Mesangial cell (primary cell): ENCODE results near the gene DCAF12. TPM values are rescaled to one million over a fixed set of nuclear protein-coding genes. Genes with fewer than 3 reads are reported as not detected.

Experiments used
- total RNA-seq: library from RNA; depleted of rRNA; stranded (reverse); fragments of >200 nt; gene quantifications from 2 replicates; pipeline ENCODE4 v1.2.3, GENCODE V29; 2015

DCAF12 gene
- 25.3 and 33.1 TPM in 2 replicates for total RNA-seq

DNA sequence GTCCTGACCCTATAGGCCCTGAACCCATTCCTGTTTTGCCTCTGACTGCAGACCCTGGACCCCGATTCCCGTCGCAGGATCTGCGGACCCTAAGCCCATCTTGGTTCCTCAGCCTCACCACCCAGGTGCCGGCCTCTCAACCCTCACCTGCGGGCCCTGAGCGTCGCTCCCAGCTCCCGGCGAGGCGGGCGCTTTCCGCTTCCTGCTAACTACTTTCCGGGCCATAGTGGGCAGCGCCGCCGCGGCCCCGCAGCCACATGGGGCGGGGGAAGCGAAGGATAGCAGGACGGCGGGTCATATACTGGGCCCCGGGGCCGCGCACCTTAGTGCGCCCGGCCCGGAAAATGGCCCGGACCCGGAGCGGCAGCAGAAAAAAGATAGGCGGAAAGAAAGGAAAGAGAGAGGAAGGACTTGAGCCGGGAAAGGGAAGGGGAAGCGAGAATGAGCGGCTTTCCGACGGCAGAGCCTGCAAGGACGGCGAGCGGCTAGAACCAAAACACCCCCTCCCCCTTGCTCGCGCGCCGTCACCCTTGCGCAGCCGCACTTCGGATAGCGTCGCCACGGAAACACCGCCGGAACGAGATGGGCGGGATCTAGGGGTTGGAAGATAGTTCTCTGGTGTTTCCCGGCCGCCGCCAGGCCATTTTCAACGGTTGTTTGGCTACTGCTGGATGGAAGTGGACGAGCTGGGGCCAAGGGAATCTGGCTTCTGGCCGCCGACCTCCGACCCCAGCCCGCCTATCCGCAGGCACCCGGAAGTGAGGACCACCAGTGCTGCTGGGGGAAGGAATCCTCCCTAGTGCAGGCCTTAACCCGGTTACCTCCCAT, at the start of gene DCAF12:
Gene DCAF12, minus strand, starts transcription at position 492 of the 828 bp plus-strand sequence. Its CDS starts 267 bp downstream, at position 225.

DNA sequence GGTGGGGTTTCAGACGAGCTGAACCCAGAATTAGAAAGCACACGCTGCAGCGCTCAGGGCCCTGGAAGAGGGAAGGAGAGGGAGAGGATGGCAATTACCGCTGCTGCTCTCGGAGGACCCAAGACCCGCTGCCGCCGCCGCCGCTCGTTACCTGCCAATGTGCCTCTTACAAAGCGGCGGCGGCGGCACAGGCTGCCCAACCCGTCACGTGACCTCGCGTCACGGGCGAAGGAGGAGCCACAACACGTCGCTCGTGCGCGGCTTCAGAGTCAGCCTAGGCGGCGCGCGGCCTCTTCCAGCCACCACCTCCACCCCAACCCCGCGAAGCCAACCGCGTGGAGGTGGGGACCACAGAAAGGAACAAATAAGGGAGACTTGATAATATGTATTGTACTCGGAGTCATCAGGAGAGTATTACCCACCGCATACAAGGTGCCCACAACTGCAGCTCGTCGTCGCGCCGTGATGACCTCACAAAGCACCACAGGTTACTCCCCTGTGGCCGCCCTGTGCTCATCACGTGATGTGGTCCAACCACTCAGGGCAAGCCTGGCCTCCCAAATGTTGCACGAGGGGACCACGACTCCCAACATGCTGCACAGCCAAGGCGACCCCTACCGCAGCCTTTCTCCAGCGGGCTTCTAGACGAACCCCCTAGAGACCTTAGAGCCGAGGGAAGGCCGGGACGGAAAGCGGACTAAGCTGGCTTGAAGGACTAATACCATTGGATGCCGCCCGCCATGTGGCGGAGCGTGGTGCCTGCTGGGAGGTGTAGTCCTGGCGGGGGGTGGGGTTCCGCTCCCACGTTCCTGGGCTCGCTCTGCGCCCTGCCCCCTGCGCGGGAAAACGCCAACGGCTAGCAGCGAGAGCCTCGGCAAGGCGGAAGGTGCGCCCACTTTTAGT, 77.5 kb downstream of the DCAF12 start, which contains the start of gene UBAP2:
Gene UBAP2, minus strand, starts transcription at position 161 of the 903 bp plus-strand sequence. CDS start 31,739 bp downstream, outside the sequence.

Other genes starting within 250 kb of the DCAF12 start
- 34.0 and 35.5 TPM in 2 replicates for gene UBAP2, start 77.8 kb downstream of the DCAF12 start, total RNA-seq
- gene UBAP1, start 52.3 kb upstream of the DCAF12 start, total RNA-seq, result 38.3 and 42.3 TPM in 2 replicates
- 1.0 and 5.9 TPM in 2 replicates for gene KIF24, start 202.6 kb upstream of the DCAF12 start, total RNA-seq
- 30.6 and 34.5 TPM in 2 replicates for gene NUDT2, start 202.9 kb upstream of the DCAF12 start, total RNA-seq